Measurements from ENCODE around the gene CDYL2. TPM values are rescaled to one million over a fixed set of nuclear protein-coding genes. Genes with fewer than 3 reads are reported as not detected.

The CDYL2 gene
- total RNA-seq, 4 donors from 2014 or later, result 5.9 to 13.5 (median 9.2) TPM

DNA sequence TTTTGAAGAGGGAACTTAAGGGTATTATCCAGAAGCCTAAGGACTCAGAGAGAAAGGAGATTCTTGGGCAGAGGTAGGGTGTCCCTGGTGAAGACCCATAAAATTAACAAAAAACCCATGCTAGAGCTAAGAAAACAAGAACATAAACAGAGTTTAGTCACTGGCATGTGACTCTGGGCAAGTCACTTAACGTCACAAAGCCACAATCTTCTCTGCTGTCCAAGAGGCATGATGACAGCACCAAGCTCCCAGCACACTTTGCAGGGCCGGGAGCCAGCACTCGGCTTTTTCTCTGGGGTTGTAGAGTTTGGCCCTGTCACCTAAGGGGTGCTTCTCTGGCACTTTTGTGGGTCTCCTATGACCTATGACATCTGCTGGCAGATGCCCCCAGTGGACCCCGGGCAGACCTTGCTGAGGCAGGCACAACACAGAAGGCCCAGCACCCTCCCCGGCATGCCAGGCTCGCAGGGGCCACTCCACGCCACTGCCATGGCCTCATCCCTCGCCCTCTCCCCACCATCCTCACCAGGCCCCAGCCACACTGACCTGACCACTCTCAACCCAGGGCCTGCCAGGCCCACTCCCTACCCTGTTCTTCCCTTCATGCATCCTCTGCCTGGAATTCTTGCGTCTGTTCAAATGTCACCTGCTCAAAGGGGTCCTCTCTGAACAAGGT lies 193.8 kb downstream of the CDYL2 start:
- TF ChIP-seq, protein P1, sequence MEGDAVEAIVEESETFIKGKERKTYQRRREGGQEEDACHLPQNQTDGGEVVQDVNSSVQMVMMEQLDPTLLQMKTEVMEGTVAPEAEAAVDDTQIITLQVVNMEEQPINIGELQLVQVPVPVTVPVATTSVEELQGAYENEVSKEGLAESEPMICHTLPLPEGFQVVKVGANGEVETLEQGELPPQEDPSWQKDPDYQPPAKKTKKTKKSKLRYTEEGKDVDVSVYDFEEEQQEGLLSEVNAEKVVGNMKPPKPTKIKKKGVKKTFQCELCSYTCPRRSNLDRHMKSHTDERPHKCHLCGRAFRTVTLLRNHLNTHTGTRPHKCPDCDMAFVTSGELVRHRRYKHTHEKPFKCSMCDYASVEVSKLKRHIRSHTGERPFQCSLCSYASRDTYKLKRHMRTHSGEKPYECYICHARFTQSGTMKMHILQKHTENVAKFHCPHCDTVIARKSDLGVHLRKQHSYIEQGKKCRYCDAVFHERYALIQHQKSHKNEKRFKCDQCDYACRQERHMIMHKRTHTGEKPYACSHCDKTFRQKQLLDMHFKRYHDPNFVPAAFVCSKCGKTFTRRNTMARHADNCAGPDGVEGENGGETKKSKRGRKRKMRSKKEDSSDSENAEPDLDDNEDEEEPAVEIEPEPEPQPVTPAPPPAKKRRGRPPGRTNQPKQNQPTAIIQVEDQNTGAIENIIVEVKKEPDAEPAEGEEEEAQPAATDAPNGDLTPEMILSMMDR (IDR thresholded peaks at IDR 0.05; ENCODE audit: low read depth), result no peak

DNA sequence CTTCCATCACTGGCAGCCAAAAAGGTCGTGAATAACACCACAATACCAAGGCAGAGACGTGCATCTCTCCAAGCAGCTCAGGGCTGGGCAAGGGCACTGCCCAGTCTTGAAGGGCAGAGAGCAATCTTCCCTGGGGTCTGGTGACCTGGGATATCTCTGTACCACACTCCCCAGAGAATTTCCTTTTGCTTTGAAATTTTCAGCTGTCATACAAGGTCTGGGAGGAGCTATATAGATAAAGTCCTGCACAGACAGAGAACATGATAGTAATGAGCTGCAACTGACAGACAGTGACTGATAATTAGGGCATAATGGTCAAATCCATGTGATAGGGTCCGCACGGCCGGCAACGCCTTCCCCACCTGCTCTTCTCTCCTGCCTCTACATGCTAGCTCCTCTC lies 195.5 kb downstream of the CDYL2 start:
- TF ChIP-seq, protein P1 (IDR thresholded peaks at IDR 0.05; ENCODE audit: low read depth), result no peak

DNA sequence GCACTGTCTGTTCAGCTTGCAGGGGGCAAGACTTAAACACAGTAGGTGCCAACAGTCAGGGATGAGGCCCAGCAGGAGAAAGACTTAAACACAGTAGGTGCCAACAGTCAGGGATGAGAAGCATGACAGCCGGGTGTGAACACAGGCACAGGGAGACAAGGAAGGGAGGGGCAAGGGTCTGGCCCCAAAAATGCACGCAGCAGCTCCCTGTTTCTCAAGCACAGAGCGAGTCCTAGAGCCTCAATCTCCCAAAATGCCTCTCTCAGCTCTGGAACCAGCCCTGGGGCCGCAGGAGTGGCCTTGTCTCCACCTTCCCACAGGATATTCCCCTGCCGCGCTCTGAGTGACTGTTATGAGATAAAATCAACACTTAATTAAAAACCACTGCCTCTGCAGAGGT lies 197.2 kb downstream of the CDYL2 start:
- TF ChIP-seq, protein P1 (IDR thresholded peaks at IDR 0.05; ENCODE audit: low read depth), result no peak

DNA sequence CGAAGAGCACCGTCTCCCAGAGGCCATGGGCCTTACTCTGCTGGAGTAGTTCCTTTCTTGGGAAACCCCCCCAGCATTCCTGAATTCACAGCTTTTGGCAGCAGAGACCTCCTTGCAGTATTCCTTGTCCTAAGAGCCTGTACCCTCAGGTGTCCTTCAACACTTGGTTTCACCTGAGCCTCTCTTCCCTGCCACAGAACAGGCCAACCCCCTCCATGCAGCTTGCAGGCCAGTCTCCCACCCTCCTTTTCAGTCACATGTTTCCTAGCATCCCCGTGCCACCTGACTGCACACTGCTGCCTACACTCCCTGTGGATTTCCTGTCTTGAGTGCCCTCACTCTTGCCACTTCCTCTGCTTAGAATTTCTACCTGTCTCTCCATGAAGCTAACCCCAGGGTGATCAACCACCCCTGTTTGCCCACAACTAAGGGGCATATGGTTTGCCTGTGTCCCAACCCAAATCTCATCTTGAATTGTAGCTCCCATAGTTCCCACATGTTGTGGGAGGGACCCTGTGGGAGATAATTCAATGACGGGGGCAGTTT lies 198.1 kb downstream of the CDYL2 start:
- TF ChIP-seq, protein P1 (IDR thresholded peaks at IDR 0.05; ENCODE audit: low read depth), result no peak

DNA sequence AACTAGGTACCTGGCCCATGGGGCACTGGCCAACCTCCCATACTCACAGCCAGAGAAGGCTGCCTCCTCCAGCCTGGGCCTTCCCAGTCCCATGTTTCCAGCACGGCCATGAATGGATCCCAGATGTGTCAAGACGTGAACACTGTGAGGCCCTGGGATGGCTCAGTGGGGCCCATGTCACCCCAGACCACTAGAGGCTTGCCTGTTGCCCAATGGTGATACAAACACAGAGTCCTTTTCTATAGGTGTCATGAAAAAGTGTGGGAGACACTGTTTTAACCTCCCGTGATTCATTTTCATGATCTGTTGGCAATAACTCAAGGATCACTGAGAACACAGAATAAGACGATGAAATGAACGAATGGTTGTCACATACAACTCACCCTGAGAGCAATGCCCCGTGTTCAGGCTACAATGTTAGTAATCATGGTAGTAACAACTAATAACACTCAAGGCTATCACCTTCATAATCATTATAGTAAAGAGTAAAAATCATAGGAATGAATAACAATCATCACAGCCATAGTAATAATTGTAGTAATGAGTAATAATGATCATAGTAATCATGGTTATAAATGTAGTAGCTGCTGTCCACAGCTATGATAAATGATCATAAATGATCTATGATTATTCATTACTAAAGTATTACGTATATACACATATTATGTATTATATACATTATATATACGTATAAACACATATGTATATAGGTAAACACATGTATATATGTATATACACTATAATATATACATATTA lies 199.6 kb downstream of the CDYL2 start:
- TF ChIP-seq, protein P1 (IDR thresholded peaks at IDR 0.05; ENCODE audit: low read depth), result no peak

DNA sequence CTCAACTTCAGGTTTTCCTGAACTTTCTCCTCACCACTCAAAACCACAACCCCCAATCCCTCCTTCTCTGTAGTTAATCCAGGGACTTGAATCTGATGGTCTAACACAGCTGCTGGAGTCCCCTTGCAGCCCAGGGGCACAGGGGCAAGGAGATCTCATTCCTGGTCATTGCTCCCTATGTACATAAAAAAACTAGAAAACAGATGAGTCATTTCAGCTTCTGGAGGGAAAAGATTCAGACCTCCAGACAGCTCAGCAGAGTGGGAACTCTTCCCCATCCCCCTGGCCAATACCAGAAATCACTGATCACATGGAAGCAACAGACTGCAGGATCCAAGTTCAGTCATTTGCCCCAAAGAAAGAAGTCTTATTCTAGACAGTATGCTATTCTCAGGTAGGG lies 201.5 kb downstream of the CDYL2 start:
- TF ChIP-seq, protein P1 (IDR thresholded peaks at IDR 0.05; ENCODE audit: low read depth), result no peak

DNA sequence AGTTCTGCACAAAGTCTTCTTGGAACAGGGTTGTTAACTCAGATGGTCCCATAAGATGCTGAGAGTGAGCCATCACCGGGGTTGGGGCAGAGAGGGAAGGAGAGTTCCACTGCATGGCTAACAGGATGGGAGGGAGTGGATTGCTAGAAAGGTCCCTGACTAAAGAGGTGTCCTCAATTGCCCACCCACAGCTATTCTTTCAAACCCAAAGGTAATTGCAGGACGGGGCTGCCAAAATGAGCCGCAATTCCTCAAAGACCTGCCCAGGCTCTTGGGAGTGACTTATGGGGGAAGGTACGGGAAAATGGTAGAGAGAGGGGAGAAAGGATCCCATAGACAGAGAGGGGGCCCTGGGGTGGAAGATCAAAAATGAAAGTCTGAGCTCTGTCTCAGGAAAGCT lies 203.2 kb downstream of the CDYL2 start:
- TF ChIP-seq, protein P1 (IDR thresholded peaks at IDR 0.05; ENCODE audit: low read depth), result no peak
